Neural progenitor cell (in vitro differentiated cells): ENCODE measurements around the gene SHBG. TPM values are rescaled to one million over a fixed set of nuclear protein-coding genes. Genes with fewer than 3 reads are reported as not detected.
"Not testable (repeated sequence)": the region's sequence is repeated elsewhere in the genome, so short reads cannot be mapped to it uniquely, and the experiment has no call there.

Source experiments
- DNase-seq: peaks from one replicate; pipeline ENCODE4 v3.0.0-alpha.2; 2016; ENCODE audit warnings: low spot score
- H2AFZ ChIP-seq: fragments of 200-600 bp; sonication (generic); replicated peaks from 2 replicates; pipeline ENCODE4 v1.6.1; 2016; ENCODE audit warnings: antibody characterized with exemption
- H3F3A ChIP-seq: fragments of 200-600 bp; sonication (generic); 2 replicates; pipeline ENCODE4 v1.6.1; 2016; ENCODE audit warnings: antibody characterized with exemption, low read depth
- H3K27ac ChIP-seq: fragments of 200-600 bp; sonication (generic); 2 replicates; pipeline ENCODE4 v1.5.1; 2016; ENCODE audit warnings: mild to moderate bottlenecking
- H3K27me3 ChIP-seq: fragments of 200-600 bp; sonication (generic); 2 replicates; pipeline ENCODE4 v1.6.1; 2016; ENCODE audit warnings: mild to moderate bottlenecking, moderate library complexity
- H3K36me3 ChIP-seq: fragments of 200-600 bp; sonication (generic); 2 replicates; pipeline ENCODE4 v1.5.1; 2016
- H3K4me1 ChIP-seq: fragments of 200-600 bp; sonication (generic); 2 replicates; pipeline ENCODE4 v1.6.1; 2016; ENCODE audit warnings: mixed run types
- H3K4me2 ChIP-seq: fragments of 200-600 bp; sonication (generic); 2 replicates; pipeline ENCODE4 v1.6.1; 2016
- H3K4me3 ChIP-seq: fragments of 200-600 bp; sonication (generic); 2 replicates; pipeline ENCODE4 v1.5.1; 2016
- H3K79me2 ChIP-seq: fragments of 200-600 bp; sonication (generic); 2 replicates; pipeline ENCODE4 v1.6.1; 2016; ENCODE audit warnings: low read depth
- H3K9ac ChIP-seq: fragments of 200-600 bp; sonication (generic); 2 replicates; pipeline ENCODE4 v1.6.1; 2016
- H3K9me3 ChIP-seq: fragments of 200-600 bp; sonication (generic); 2 replicates; pipeline ENCODE4 v1.5.1; 2016; ENCODE audit warnings: low read depth
- H4K20me1 ChIP-seq: fragments of 200-600 bp; sonication (generic); 2 replicates; pipeline ENCODE4 v1.6.1; 2016; ENCODE audit warnings: low read depth
- H3K27ac Mint-ChIP-seq: 3 replicates; pipeline ENCODE4 v1.8.0; 2021; ENCODE audit warnings: mixed read lengths
- H3K27me3 Mint-ChIP-seq: 2 replicates; pipeline ENCODE4 v1.8.0; 2022; ENCODE audit warnings: low read depth, mild to moderate bottlenecking, inconsistent platforms, moderate library complexity, mixed read lengths; ENCODE audit not compliant: insufficient read depth
- H3K36me3 Mint-ChIP-seq: 3 replicates; pipeline ENCODE4 v1.8.0; 2021; ENCODE audit warnings: mixed read lengths
- H3K4me1 Mint-ChIP-seq: 3 replicates; pipeline ENCODE4 v1.8.0; 2021; ENCODE audit warnings: mixed read lengths
- H3K4me3 Mint-ChIP-seq: 3 replicates; pipeline ENCODE4 v1.8.0; 2021; ENCODE audit warnings: mild to moderate bottlenecking, moderate library complexity, mixed read lengths
- H3K9me3 Mint-ChIP-seq: 3 replicates; pipeline ENCODE4 v1.8.0; 2020; ENCODE audit warnings: mixed read lengths
- EZH2 ChIP-seq: fragments of 200-600 bp; sonication (generic); IDR thresholded peaks from 2 replicates; pipeline ENCODE4 v1.6.1; 2017; ENCODE audit warnings: antibody characterized with exemption, mild to moderate bottlenecking, moderate library complexity
- EZH2phosphoT487 ChIP-seq: fragments of 200-600 bp; sonication (generic); IDR thresholded peaks from 2 replicates; pipeline ENCODE4 v1.6.1; 2017; ENCODE audit warnings: antibody characterized with exemption
- total RNA-seq: library from RNA; depleted of rRNA; stranded (reverse); fragments of >200 nt; gene quantifications from 2 replicates; pipeline ENCODE4 v1.2.3, GENCODE V29; 2015; ENCODE audit warnings: low replicate concordance
- TF ChIP-seq, protein P1 (sequence below): fragments of 200-600 bp; sonication (generic); IDR thresholded peaks from 2 replicates; pipeline ENCODE4 v1.5.1; 2017; ENCODE audit warnings: antibody characterized with exemption, mild to moderate bottlenecking

SHBG gene
- total RNA-seq, 1 donor from 2014 or later = not detected

DNA sequence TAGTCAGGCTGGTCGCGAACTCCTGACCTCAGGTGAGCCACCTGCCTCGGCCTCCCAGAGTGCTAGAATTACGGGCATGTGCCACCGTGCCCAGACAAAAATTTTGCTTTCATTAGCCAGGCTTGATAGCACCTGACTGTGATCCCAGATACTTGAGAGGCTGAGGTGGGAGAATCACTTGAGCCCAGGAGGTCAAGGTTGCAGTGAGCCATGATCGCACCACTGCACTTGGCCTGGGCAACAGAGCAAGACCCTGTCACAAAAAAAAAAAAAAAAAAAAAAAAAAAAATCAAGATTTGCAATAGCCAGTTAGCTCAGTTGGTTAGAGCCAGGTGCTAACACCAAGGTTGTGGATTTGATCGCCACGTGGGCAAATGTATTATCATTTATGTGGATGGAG is 9.1 kb upstream of the SHBG start:
- H3K27me3 Mint-ChIP-seq = peaks cover 6% of the 10 kb centered on the region
- Histone ChIP-seq H3K4me1 (no peaks in the 10 kb centered on the region), H2AFZ (no peak overlapping the region), H3K9ac (no peak overlapping the region), H3K27me3 (no peaks in the 10 kb centered on the region), H3K27ac (no peak overlapping the region), H4K20me1 (no peaks in the 10 kb centered on the region), H3K9me3 (no peaks in the 10 kb centered on the region), H3F3A (peaks cover 3% of the 10 kb centered on the region), H3K4me3 (no peak overlapping the region), H3K4me2 (no peak overlapping the region), H3K36me3 (no peaks in the 10 kb centered on the region), H3K79me2 (no peaks in the 10 kb centered on the region)
- no peak overlapping the region for H3K4me3 Mint-ChIP-seq
- DNase-seq = no peak
- no peaks in the 10 kb centered on the region for H3K36me3 Mint-ChIP-seq
- H3K27ac Mint-ChIP-seq = no peak overlapping the region
- TF ChIP-seq EZH2 (no peak), EZH2phosphoT487 (no peak)
- TF ChIP-seq, protein P1, sequence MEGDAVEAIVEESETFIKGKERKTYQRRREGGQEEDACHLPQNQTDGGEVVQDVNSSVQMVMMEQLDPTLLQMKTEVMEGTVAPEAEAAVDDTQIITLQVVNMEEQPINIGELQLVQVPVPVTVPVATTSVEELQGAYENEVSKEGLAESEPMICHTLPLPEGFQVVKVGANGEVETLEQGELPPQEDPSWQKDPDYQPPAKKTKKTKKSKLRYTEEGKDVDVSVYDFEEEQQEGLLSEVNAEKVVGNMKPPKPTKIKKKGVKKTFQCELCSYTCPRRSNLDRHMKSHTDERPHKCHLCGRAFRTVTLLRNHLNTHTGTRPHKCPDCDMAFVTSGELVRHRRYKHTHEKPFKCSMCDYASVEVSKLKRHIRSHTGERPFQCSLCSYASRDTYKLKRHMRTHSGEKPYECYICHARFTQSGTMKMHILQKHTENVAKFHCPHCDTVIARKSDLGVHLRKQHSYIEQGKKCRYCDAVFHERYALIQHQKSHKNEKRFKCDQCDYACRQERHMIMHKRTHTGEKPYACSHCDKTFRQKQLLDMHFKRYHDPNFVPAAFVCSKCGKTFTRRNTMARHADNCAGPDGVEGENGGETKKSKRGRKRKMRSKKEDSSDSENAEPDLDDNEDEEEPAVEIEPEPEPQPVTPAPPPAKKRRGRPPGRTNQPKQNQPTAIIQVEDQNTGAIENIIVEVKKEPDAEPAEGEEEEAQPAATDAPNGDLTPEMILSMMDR = no peak
- H3K9me3 Mint-ChIP-seq = no peaks in the 10 kb centered on the region
- H3K4me1 Mint-ChIP-seq = no peaks in the 10 kb centered on the region

DNA sequence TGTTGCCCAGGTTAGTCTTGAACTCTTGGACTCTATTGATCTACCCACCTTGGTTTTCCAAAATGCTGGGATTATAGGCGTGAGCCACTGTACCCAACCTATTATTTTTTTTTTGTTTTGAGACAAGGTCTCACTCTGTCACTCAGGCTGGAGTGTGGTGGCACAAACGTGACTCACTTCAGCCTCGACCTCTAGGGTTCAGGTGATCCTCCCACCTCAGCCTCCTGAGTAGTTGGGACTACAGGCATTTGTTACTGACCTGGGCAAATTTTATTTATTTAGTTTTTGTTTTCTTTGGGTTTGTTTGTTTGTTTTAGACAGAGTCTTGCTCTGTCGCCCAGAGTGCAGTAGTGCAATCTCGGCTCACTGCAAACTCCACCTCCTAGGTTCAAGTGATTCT is 6.3 kb upstream of the SHBG start:
- no peak for DNase-seq
- H3K9me3 ChIP-seq = no peaks in the 10 kb centered on the region
- H3K4me1 ChIP-seq = peaks cover 4% of the 10 kb centered on the region
- H3K36me3 ChIP-seq = no peaks in the 10 kb centered on the region
- H3K27me3 Mint-ChIP-seq = peaks cover 9% of the 10 kb centered on the region
- no peak overlapping the region for H3K4me3 ChIP-seq
- H3K4me3 Mint-ChIP-seq = no peak overlapping the region
- no peaks in the 10 kb centered on the region for H4K20me1 ChIP-seq
- H3K9me3 Mint-ChIP-seq = peaks cover 2% of the 10 kb centered on the region
- no peaks in the 10 kb centered on the region for H3K27me3 ChIP-seq
- no peaks in the 10 kb centered on the region for H3K79me2 ChIP-seq
- H3K27ac Mint-ChIP-seq = no peak overlapping the region
- H3K4me1 Mint-ChIP-seq = peaks cover 9% of the 10 kb centered on the region
- H3K36me3 Mint-ChIP-seq = peaks cover 6% of the 10 kb centered on the region
- H3K27ac ChIP-seq = no peak overlapping the region
- no peak overlapping the region for H3K4me2 ChIP-seq
- H3K9ac ChIP-seq = no peak overlapping the region
- TF ChIP-seq, protein P1 = no peak
- TF ChIP-seq EZH2 (no peak), EZH2phosphoT487 (no peak)
- H3F3A ChIP-seq = peaks cover 13% of the 10 kb centered on the region
- no peak overlapping the region for H2AFZ ChIP-seq

DNA sequence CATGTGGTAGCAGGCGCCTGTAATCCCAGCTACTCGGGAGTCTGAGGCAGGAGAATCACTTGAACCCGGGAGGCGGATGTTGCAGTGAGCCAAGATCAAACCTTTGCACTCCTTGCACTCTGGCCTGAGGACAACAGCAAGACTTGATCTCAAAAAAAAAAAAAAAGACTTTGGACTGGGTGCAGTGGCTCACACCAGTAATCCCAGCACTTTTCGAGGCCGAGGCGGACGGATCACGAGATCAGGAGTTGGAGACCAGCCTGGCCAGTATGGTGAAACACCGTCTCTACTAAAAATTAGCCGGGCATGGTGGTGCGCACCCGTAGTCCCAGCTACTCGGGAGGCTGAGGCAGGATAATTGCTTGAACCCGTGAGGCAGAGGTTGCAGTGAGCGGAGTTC is 4.2 kb upstream of the SHBG start:
- not testable (repeated sequence) for H3K4me1 ChIP-seq, H3K9me3 Mint-ChIP-seq, H3K36me3 Mint-ChIP-seq, H3K36me3 ChIP-seq, DNase-seq, H2AFZ ChIP-seq, H3K9me3 ChIP-seq, H3K27ac ChIP-seq, H3K27ac Mint-ChIP-seq, H4K20me1 ChIP-seq, H3K27me3 ChIP-seq, H3K79me2 ChIP-seq, H3K9ac ChIP-seq, H3K4me2 ChIP-seq, H3K4me3 ChIP-seq
- Mint-ChIP-seq H3K4me1 (peaks cover 22% of the 10 kb centered on the region), H3K27me3 (peaks cover 12% of the 10 kb centered on the region), H3K4me3 (peak overlapping the region; percentile 57)
- peaks cover 13% of the 10 kb centered on the region for H3F3A ChIP-seq

DNA sequence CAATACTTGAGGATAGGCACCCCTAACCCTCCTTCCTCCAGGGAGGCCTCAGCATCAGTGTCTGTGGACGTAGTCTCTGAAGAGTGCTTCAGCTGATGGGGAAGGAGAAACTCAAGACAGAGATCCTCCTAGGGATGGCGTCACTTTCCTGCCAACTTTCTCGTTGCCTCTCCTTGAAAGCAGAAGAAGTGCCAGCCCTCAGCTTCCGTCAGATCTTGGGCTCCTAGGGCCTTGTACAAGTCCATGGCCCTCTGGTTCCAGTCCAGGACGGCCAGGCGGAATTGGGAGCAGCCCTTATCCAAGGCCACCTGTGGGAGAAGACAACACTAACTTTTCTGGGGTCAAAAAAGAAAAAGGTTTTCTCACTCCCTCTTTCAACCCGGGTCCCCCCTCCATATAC is 3.6 kb upstream of the SHBG start:
- peak overlapping the region; percentile 86 for H3K4me2 ChIP-seq
- H3K27ac ChIP-seq = no peak overlapping the region
- no peaks in the 10 kb centered on the region for H3K79me2 ChIP-seq
- Mint-ChIP-seq H3K36me3 (peaks cover 6% of the 10 kb centered on the region), H3K27me3 (peaks cover 12% of the 10 kb centered on the region), H3K9me3 (peaks cover 2% of the 10 kb centered on the region), H3K27ac (no peak overlapping the region), H3K4me3 (peak overlapping the region; percentile 95), H3K4me1 (peaks cover 22% of the 10 kb centered on the region)
- no peak overlapping the region for H3K9ac ChIP-seq
- no peak overlapping the region for H2AFZ ChIP-seq
- no peaks in the 10 kb centered on the region for H3K36me3 ChIP-seq
- H3K4me3 ChIP-seq = peak overlapping the region; percentile 92
- H4K20me1 ChIP-seq = no peaks in the 10 kb centered on the region
- H3F3A ChIP-seq = peaks cover 13% of the 10 kb centered on the region
- H3K9me3 ChIP-seq = no peaks in the 10 kb centered on the region
- DNase-seq = no peak
- H3K27me3 ChIP-seq = no peaks in the 10 kb centered on the region
- no peak for TF ChIP-seq EZH2phosphoT487
- TF ChIP-seq EZH2 = no peak
- TF ChIP-seq, protein P1 = no peak
- peaks cover 4% of the 10 kb centered on the region for H3K4me1 ChIP-seq
